ENCODE data around the gene SETDB2. TPM values are rescaled to one million over a fixed set of nuclear protein-coding genes. Genes with fewer than 3 reads are reported as not detected.

The SETDB2 gene
- total and polyA plus RNA-seq, 2 of the 13 experiments (the other 11 are each of a cell fraction or from before 2014, with no cell fraction given): 8.1 to 8.7 TPM

DNA sequence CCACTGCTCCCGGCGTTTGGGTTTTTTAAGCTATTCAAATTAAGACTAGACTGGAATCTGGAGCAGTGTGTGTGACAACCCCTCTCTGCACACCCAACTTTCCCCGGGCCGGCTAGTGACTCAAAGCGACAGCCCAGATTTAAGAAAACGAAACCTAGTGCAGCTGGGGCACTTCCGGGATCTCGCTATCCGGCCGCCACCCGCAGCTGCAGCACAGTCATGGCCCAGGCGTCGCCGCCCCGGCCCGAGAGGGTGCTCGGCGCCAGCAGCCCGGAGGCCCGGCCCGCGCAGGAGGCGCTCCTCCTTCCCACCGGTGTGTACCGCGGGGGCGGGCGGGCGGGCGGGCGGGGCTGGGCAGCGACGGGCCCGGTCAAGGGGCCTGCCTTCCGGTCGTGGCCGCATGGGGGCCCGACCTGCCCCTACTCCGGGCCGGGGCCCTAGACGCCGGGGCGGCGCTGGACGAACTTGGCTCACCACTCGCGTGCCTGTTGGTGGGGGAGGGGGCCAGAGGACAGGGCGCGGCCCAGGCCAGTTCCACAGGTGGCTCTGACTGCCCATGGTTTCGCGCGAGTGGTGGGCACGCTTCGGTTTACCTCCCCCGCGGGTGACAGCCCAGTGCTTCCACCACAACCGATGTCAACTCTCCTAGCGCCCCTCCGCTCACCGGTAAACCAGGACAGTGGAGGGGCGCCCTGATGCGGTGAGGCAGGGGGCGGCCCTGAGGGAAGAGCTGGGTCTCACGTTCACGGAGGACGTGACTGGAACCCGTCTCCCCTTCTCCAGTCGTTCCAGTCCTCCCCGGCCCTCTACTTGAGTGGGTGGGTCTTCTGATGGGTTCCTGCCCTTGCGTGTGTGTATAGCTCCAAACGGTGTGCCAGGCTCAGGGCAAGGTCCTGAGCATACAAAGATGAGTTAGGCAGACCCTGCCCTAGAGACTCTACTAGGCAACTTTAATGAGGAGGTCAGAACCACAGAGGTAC is 52.0 kb downstream of the SETDB2 start, which contains the start of gene PHF11 (continued):
- TF ChIP-seq, protein P1, sequence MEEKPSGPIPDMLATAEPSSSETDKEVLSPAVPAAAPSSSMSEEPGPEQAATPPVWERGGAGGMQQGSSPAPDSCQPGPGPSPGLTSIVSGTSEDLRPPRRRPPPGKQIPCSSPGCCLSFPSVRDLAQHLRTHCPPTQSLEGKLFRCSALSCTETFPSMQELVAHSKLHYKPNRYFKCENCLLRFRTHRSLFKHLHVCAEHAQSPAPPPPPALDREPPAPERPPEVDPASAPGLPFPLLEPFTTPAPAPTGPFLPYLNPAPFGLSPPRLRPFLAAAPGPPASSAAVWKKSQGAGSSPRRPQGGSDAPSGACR (CRISPR knock-in tag; IDR thresholded peaks at IDR 0.05): no peak
- TF ChIP-seq RXRA (CRISPR knock-in tag; IDR thresholded peaks at IDR 0.05) (peak; percentile 63), ZNF737 (CRISPR knock-in tag; IDR thresholded peaks at IDR 0.05; ENCODE audit: borderline replicate concordance) (no peak), SIN3B (IDR thresholded peaks at IDR 0.05; ENCODE audit: low read length) (no peak), ZBTB21 (CRISPR knock-in tag; IDR thresholded peaks at IDR 0.05) (no peak), ARID2 (CRISPR knock-in tag; IDR thresholded peaks at IDR 0.05; ENCODE audit: borderline replicate concordance) (no peak), ZNF747 (CRISPR knock-in tag; IDR thresholded peaks at IDR 0.05; ENCODE audit: borderline replicate concordance) (peak; percentile 76), ZNF569 (CRISPR knock-in tag; IDR thresholded peaks at IDR 0.05; ENCODE audit: borderline replicate concordance) (no peak), REXO4 (CRISPR knock-in tag; IDR thresholded peaks at IDR 0.05; ENCODE audit: borderline replicate concordance) (no peak), YEATS2 (CRISPR knock-in tag; IDR thresholded peaks at IDR 0.05; ENCODE audit: borderline replicate concordance) (peak; percentile 12; the same call in 1 of the 2 replicates), CEBPB (IDR thresholded peaks at IDR 0.05; ENCODE audit: borderline replicate concordance, low read depth, low read length) (no peak), ZNF652 (CRISPR knock-in tag; IDR thresholded peaks at IDR 0.05; ENCODE audit: borderline replicate concordance, low read depth) (no peak), MEIS1 (CRISPR knock-in tag; IDR thresholded peaks at IDR 0.05; ENCODE audit: borderline replicate concordance) (no peak), ZNF331 (CRISPR knock-in tag; IDR thresholded peaks at IDR 0.05) (no peak), PPARG (CRISPR knock-in tag; conservative IDR thresholded peaks at IDR 0.05) (no peak), ZNF607 (CRISPR knock-in tag; IDR thresholded peaks at IDR 0.05; ENCODE audit: borderline replicate concordance) (no peak), NFE2L2 (IDR thresholded peaks at IDR 0.05; ENCODE audit: low read length) (no peak), XBP1 (CRISPR knock-in tag; IDR thresholded peaks at IDR 0.05) (no peak), NFKBIZ (CRISPR knock-in tag; IDR thresholded peaks at IDR 0.05) (no peak)
- TF ChIP-seq, protein P2, sequence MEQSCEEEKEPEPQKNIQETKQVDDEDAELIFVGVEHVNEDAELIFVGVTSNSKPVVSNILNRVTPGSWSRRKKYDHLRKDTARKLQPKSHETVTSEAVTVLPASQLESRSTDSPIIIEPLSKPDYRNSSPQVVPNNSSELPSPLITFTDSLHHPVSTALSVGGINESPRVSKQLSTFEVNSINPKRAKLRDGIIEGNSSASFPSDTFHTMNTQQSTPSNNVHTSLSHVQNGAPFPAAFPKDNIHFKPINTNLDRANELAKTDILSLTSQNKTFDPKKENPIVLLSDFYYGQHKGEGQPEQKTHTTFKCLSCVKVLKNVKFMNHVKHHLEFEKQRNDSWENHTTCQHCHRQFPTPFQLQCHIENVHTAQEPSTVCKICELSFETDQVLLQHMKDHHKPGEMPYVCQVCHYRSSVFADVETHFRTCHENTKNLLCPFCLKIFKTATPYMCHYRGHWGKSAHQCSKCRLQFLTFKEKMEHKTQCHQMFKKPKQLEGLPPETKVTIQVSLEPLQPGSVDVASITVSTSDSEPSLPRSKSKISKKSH (CRISPR knock-in tag; IDR thresholded peaks at IDR 0.05; ENCODE audit: borderline replicate concordance): no peak; the same call in 1 of the 2 replicates
- TF ChIP-seq, protein P3, sequence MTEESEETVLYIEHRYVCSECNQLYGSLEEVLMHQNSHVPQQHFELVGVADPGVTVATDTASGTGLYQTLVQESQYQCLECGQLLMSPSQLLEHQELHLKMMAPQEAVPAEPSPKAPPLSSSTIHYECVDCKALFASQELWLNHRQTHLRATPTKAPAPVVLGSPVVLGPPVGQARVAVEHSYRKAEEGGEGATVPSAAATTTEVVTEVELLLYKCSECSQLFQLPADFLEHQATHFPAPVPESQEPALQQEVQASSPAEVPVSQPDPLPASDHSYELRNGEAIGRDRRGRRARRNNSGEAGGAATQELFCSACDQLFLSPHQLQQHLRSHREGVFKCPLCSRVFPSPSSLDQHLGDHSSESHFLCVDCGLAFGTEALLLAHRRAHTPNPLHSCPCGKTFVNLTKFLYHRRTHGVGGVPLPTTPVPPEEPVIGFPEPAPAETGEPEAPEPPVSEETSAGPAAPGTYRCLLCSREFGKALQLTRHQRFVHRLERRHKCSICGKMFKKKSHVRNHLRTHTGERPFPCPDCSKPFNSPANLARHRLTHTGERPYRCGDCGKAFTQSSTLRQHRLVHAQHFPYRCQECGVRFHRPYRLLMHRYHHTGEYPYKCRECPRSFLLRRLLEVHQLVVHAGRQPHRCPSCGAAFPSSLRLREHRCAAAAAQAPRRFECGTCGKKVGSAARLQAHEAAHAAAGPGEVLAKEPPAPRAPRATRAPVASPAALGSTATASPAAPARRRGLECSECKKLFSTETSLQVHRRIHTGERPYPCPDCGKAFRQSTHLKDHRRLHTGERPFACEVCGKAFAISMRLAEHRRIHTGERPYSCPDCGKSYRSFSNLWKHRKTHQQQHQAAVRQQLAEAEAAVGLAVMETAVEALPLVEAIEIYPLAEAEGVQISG (CRISPR knock-in tag; IDR thresholded peaks at IDR 0.05): peak; percentile 47
- TF ChIP-seq, protein P4, sequence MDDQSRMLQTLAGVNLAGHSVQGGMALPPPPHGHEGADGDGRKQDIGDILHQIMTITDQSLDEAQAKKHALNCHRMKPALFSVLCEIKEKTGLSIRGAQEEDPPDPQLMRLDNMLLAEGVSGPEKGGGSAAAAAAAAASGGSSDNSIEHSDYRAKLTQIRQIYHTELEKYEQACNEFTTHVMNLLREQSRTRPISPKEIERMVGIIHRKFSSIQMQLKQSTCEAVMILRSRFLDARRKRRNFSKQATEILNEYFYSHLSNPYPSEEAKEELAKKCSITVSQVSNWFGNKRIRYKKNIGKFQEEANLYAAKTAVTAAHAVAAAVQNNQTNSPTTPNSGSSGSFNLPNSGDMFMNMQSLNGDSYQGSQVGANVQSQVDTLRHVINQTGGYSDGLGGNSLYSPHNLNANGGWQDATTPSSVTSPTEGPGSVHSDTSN (CRISPR knock-in tag; IDR thresholded peaks at IDR 0.05; ENCODE audit: borderline replicate concordance): no peak
